Activated CD4-positive, alpha-beta T cell treated with anti-CD3 and anti-CD28 coated beads, Interleukin-10, Interleukin-2, amounts not matched to agents 100 ng/mL and 50 ng/mL, durations not matched to agents 16 hours and 8 hours (primary cell): ENCODE results near the gene RASGEF1C.

ENCODE experiments used
- DNase-seq: peaks from one replicate; pipeline ENCODE4 v3.0.0-alpha.2; 2020

The RASGEF1C gene

GRCh38 chr5:180118391-180118791 lies 90.6 kb downstream of the RASGEF1C start:
- no peak for DNase-seq

DNA sequence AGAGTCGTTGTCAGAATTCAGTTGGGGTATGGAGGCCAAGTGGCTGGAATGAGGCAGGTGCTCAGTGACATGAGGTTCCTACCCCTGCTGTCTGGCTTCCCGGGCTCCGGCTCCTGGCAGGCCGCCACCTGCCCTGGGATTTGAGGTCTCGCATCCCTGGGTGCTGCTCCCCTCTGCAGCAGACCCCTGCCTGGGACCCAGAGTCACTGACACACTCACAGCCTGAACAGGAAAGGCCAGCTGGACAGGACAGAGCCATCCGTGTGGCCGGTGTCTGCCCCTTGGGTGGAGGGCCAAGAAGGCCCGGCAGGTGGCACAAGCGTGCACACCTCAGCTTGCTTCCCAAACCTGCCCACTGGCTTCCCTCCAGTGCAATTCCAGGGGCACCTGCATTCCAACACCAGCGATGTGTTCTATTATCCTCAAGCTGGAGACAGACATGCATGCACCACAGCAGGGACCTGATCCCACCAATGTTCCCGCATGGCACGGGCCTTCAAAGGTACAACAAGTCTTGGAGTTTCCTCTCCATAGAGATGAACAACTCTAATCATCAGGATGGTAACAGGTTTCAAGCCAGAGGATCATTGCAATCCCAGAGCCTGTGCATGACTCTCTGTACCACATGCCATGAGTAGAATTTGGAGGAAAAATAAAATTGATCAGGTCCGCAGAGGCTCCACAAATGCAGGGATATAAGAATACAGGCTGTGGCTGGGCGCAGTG lies 91.8 kb downstream of the RASGEF1C start:
- DNase-seq, result no peak

DNA sequence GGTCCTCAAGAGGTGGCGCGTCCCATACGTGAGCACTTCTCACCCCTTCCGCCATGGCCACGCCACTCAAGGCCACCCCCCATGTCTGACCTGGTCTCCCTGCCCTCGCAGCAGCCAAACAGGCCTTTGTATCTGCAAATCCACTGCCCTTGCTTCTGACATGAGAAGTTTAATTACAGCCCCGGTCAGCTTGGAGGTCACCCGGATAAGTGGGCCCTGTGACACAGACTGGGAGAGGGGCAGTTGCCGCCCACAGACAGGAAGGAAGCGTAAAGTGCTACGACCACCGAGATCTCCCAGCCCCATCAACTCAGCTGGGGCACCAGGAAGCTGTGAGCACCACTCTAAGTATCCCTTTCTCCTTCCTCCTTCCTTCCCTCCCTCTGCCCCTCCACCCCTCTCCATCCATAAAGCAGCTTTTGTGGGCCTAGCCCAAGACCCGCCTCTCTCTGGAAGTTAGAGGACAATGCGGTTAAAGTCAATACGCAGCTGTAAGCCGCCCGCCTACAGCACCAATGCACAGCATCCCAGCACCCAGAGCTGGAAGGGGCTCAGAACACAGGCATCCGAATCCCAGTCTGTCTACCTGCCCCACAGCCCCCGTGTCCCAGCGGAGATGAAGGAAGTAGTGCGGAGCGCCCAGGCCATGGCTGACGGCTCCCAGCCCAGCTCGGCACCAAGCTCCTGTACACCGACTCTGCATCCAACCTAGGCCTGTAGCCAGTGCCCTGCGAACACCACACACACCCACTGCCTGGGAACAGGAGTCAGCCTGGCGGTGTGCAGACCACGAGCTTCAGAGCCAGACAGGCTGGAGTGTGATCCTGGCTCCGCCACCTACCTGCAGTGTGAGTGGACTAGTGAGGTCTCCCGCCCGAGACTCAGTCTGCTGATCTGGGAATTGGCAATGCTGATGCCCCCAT lies 92.7 kb downstream of the RASGEF1C start:
- DNase-seq, result no peak

DNA sequence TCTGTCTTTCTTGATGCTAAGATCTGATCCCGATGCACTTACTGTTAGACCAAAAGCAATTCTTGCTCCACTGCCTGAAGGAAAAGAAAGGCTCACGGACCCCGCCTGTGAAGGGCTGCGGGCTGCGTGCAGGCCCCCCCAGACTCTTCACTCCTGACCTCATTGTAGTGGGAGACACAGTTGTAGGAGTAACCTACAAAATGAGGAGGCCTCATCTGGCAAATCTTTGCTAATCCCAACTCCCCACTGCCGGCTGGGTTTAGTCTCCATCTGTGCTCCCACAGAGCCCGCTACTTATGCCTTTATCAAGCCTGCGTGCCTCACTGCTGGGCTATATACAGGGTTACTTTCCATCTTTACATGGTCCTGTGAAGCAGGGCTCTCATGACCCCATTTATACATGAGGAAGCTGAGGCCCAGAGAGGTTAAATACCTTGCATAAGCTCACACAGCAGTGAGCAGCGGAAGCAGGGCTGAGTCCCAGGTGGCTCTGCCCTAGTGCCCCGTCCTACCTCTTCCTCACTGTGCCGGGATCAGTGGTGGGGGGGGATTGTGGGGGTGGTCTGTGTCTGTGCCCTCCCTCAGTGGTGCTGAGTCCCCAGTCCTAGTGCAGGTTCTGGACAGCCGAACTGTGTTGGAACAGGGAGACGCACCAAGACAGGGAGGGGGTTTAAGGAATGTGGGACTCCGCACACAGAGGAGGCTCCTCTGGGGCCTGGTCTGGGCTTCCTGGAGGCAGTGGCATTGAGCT lies 93.5 kb downstream of the RASGEF1C start:
- no peak for DNase-seq

DNA sequence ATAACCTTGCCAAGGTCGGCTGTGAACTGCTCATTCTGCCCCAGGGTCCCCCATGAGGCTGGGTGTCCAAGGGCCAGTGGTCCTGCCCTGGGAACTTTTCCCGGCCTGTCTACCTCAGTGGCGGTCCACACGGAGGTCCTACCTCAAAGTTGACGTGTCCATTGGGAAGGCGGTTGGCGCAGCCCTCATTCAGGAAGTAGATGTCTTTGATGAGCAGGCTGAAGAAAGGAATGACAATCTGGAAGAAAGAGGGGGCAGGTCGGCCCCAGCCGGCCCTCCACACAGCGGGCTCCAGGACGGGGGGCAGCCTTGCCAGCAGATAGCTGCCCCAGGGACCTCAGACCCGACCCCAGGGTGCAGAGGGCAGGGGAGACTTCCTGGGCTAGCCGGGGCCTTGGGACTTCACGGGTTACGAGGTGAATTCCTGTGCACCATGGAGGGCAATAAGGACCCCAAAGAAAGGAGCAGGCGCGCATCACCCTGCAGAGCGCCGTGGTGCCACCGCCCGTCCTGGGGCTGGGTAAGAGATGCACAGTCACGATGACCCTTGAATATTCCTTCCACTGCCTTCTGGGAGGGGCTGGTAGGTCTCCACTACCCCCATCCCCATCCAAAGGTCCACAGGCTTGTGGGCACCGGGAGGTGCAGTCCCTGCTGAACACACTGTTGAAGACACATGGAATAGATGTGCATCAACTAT lies 94.6 kb downstream of the RASGEF1C start:
- no peak for DNase-seq

- DNase-seq, result no peak
Observed at GRCh38 chr5:180113660-180114303, 95.2 kb downstream of the RASGEF1C start.

- DNase-seq, result no peak
Observed at GRCh38 chr5:180112181-180112861, 96.7 kb downstream of the RASGEF1C start.

- DNase-seq, result no peak
Observed at GRCh38 chr5:180111273-180112002, 97.6 kb downstream of the RASGEF1C start.

- DNase-seq, result no peak
Observed at GRCh38 chr5:180109920-180110319, 99.1 kb downstream of the RASGEF1C start.

DNA sequence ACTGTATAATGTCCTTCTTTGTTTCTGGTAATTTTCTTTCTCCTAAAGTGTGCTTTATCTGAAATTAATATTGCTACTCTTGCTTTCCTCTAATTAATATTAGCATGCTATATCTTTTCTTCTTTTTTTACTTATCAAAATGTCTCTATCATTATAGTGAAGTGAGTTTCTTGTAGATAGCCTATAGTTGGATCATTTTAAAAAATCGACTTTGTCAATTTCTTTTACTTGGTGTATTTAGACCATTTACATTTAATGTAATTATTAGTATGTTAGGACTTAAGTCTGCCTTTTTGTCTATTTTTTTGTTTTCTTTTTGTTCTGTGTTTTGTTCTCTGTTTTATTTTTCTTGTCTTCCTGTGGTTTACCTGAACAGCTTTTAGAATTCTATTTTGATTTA lies 102.0 kb downstream of the RASGEF1C start:
- DNase-seq, result no peak

DNA sequence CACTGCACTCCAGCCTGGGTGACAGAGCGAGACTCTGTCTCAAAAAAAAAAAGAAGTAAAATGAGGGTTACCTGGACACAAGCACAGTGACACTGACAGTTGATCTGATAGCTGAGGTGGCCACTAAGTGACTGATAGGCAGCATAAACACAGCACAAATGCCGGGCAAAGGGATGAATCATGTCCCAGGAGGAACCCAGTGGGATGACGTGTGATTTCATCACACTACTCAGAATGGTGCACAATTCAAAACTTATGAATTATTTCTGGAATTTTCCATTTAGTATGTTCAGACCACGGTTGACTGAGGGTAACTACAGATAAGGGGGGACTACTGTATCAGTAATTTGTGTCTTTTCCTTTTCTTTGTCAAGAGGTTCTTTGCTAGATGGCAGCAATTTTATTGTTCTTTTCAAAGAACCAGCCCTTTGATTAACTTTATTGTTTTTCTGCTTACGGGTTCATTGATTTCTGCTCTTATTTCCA lies 103.1 kb downstream of the RASGEF1C start:
- no peak for DNase-seq

- no peak for DNase-seq
Observed at GRCh38 chr5:180104168-180104530, 104.9 kb downstream of the RASGEF1C start.

DNA sequence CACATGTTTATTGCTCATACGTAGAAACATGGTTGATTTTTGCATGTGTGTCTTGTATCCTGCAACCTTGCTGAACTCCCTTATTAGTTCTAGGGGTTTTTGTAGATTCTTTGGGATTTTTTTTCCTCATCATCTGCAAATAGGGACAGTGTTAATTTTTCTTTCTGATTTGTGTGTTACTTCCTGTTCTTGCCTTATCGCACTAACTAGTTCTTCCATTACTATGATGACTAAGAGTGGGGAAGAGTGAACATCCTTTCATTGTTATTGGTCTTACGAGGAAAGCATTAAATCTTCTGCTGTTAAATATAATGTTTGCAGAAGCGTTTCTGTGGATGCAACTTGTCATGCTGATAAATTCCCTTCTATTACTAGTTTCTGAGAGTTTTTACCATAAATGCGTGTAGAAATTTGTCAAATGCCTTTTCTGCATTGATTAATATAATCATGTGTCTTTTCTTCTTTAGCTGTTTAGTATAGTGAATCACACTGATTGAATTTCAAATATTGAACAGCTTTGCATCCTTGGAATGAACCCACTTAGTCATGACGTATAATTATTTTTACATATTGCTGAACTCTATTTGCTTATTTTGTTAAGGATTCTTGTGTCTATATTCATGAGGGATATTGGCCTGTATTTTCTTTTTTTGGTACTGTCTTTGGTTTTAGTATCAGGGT lies 105.4 kb downstream of the RASGEF1C start:
- DNase-seq, result no peak

DNA sequence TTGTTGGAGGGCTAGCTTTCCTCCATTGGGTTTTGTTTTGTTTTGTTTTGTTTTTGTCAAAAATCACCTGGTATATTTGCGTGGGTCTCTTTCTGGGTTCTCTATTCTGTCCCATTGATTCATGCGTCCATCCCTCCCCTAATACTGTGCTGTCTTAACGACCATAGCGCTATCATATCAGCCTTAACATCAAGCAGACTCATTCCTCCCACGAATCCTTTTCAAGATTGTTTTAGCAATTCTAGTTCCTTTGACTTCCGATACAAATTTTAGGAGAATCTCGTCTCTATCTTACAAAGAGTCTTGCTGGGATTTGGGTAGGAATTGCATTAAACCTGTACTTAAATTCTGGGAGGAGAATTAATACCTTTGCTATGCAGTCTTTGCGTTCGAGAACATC lies 106.4 kb downstream of the RASGEF1C start:
- DNase-seq, result no peak

GRCh38 chr5:180101451-180102105 lies 107.4 kb downstream of the RASGEF1C start:
- no peak for DNase-seq

GRCh38 chr5:180100621-180101450 lies 108.2 kb downstream of the RASGEF1C start:
- no peak for DNase-seq

- no peak for DNase-seq
Observed at GRCh38 chr5:180099733-180100611, 109.0 kb downstream of the RASGEF1C start.
